Fibroblast of villous mesenchyme (primary cell): ENCODE results near the gene CFAP54. TPM values are rescaled to one million over a fixed set of nuclear protein-coding genes. Genes with fewer than 3 reads are reported as not detected.

ENCODE experiments used
- DNase-seq: peaks from one replicate; pipeline ENCODE4 v3.0.0-alpha.2; 2010; ENCODE audit warnings: low read depth
- H3K4me3 ChIP-seq: 2 replicates; pipeline ENCODE4 v1.5.1; 2011; ENCODE audit warnings: low read depth, mild to moderate bottlenecking, low read length
- CTCF ChIP-seq: IDR thresholded peaks from 2 replicates; pipeline ENCODE4 v1.5.1; 2012; ENCODE audit warnings: low read depth, mild to moderate bottlenecking, low read length; ENCODE audit not compliant: insufficient read depth
- total RNA-seq: library from RNA; depleted of rRNA; stranded (reverse); fragments of >200 nt; gene quantifications from 2 replicates; pipeline ENCODE4 v1.2.3, GENCODE V29; 2012

Gene CFAP54
- total RNA-seq, 1 donor, result 0.86 TPM

- no peak for TF ChIP-seq CTCF
- no peak overlapping the region for H3K4me3 ChIP-seq
- no peak for DNase-seq
Observed at GRCh38 chr12:96866801-96867590, 377.6 kb downstream of the CFAP54 start.

GRCh38 chr12:96870946-96871345 is 381.6 kb downstream of the CFAP54 start:
- DNase-seq, result no peak
- no peak for TF ChIP-seq CTCF
- no peak overlapping the region for H3K4me3 ChIP-seq

DNA sequence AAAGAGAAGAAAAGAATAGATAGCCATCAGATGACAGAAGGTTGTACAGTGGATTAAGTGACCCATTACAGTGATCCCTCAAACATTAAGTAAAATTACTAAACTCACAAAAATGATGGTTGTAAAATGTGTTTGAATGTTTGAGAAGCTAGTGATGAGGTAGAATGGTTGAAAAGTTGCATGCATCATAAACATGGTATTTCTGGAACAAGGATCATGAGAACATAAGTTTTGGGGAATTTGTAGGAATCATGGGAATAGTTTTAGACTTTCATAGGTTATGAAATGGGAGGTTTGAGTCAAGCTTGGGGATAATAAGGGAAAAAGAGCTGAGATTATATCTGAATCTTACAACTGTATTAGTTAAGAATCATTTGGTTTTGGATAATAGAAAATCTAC is 383.6 kb downstream of the CFAP54 start:
- no peak for TF ChIP-seq CTCF
- DNase-seq, result no peak
- H3K4me3 ChIP-seq, result no peak overlapping the region

DNA sequence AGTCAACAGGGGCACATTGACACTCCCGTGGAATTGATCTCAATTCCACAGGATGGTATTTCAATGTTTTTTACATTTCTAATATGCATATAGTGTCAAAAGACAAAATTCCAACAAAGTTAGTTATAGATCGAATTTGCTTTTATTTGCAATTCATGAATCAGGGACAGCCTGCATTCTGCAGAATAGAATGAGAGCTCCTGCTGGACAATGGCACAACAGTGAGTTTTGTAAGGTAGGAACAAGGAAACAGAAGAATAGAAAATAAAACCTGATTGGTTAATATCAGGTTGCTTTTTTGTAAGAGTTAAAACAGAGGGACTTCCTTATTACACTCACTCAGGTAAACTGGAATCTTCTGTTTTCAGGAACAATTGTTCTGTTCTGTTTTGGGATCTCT is 384.8 kb downstream of the CFAP54 start:
- TF ChIP-seq CTCF, result no peak
- no peak overlapping the region for H3K4me3 ChIP-seq

GRCh38 chr12:96876966-96877365 is 387.6 kb downstream of the CFAP54 start:
- H3K4me3 ChIP-seq, result no peak overlapping the region
- DNase-seq, result no peak
- no peak for TF ChIP-seq CTCF

More for the DNA sequence above, 384.8 kb downstream of the CFAP54 start:
- DNase-seq, result no peak

GRCh38 chr12:96878704-96879103 is 389.3 kb downstream of the CFAP54 start:
- no peak for TF ChIP-seq CTCF
- no peak overlapping the region for H3K4me3 ChIP-seq
- DNase-seq, result peak; percentile 6

DNA sequence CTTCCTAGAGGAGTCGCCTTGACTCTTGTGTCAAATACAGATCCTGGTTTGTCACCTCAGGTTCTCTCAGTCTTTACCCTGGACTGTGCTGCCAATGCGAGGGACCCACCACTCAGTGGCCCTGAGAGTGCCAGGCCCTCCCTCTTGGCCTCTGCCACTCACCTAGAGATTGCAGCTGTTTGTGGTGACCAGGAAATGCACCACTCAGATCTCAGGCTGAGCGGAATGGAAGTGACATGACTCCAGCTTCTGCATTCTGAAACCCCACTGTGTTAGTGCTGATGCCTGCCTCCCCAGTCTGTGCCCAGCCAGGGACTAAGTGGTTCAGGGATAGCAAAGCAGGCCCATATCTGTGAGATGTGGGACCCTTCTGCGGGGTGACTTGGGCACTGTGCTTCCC is 389.9 kb downstream of the CFAP54 start:
- no peak overlapping the region for H3K4me3 ChIP-seq
- no peak for TF ChIP-seq CTCF
- DNase-seq, result no peak
